HEK293 (cell line): ENCODE data around the gene RPL12.

ENCODE experiments used
- ZNF302 ChIP-seq: fragments of 450-650 bp; formaldehyde crosslinking; IDR thresholded peaks from 2 replicates; pipeline ENCODE4 v1.5.1; 2016; ENCODE audit warnings: missing biosample characterization, missing genetic modification characterization, low read depth
- TF ChIP-seq, protein P1 (sequence below): fragments of 450-650 bp; formaldehyde crosslinking; IDR thresholded peaks from 2 replicates; pipeline ENCODE4 v1.5.1; 2016; ENCODE audit warnings: missing biosample characterization, missing genetic modification characterization

DNA sequence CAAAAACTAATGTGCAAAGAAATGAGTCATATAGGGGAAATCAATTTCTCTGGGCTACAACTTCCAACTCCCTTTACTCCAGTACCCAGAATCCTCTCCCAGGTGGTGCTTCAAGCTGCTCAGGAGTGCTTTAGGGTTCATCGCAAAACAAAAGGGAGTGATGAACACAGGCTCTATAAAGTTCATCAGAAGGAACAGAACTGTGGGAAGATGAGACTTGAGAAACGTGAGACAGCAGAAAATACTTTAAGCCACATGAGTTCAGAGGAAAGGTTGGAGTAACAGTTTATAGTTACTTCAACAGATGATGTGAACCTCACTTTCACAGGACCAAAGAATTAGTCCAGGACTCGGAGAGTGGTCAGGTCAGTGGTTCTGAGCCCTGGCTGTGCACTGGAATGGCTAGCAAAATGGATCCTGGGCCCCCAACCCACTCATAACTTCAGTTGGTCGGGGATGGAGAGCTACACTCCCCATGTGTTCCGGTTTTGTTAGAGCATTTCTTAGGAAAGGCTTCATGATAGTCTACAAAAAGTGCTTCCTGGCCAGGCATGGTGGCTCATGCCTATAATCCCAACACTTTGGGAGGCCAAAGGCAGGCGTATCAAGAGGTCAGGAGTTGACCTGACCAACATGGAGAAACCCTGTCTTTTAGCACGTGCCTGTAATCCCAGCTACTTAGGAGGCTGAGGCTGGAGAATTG, 4.3 kb downstream of the RPL12 start:
- TF ChIP-seq ZNF302 (tag by site-specific recombination) = no peak
- TF ChIP-seq, protein P1, sequence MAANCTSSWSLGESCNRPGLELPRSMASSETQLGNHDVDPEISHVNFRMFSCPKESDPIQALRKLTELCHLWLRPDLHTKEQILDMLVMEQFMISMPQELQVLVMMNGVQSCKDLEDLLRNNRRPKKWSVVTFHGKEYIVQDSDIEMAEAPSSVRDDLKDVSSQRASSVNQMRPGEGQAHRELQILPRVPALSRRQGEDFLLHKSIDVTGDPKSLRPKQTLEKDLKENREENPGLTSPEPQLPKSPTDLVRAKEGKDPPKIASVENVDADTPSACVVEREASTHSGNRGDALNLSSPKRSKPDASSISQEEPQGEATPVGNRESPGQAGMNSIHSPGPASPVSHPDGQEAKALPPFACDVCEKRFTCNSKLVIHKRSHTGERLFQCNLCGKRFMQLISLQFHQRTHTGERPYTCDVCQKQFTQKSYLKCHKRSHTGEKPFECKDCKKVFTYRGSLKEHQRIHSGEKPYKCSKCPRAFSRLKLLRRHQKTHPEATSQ (tag by site-specific recombination) = no peak
